Measurements from ENCODE around the gene DROSHA.

DNA sequence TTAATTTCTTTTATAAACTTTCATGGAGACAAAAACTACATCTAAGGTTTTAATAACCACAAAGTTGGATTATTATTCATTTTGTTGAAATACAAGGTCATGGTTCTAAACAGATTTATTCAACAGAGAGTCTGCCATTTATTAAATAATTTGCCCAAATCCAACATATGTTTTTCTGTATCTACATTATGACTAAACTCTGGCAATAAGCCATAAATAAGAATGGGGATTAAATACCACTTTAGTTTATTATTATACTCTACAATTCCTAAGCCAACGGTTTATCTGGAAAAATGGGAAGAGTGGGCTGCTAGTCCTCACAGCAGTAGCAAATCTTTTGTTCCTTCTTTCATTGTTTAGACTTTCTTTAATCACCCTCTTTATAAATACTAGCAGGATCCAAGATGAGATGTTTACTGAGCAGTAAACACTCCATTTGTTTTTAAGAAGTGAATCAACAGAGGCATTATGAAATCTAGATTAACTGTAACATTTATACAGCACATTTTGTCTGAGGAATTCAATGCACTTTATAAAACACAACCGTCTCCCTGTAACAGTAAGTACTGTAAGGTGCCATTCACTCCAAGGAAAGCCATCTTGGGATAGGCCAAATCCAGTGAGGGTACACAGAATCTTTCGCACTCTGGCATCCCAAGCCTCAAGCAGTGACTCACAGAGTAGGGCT, 89.7 kb downstream of the DROSHA start:
- no peak for TF ChIP-seq GATA3 (IDR thresholded peaks at IDR 0.05; ENCODE audit: low read depth, low read length)
- no peak for TF ChIP-seq GATA2 (IDR thresholded peaks at IDR 0.05; ENCODE audit: low read depth, low read length)
